ENCODE measurements around the gene SPP2.

The SPP2 gene

DNA sequence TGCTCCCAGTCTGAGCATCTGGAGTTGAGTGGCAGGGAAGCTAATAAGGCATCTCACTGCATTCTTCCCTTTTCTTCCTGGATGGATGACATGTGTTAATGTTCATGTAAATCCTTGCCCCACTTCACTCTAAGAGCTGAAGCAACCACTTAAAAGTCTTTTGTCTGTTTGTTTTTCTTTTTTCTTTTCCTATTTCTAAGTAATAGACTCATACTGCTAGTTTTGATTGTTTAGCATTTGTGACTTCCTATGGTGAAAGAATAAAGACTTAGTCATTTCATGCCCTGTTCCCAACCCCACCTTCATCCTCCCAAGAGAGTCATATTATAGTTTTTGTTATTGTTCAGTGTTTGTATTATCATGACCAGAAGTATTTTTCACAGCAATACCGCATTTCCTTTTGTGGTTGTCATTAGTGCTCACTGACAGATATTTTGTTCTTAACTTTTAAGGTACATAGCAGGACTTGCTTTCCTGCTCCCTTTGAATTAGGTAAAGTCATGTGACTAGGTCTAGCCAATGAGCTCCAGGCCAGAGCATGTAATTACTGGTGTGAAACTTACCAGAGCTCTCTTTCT, 18.1 kb upstream of the SPP2 start:
- no peak for TF ChIP-seq SP1 (IDR thresholded peaks at IDR 0.05)
- TF ChIP-seq FOXA1 (IDR thresholded peaks at IDR 0.05) = no peak
- TF ChIP-seq HDGF (IDR thresholded peaks at IDR 0.05; ENCODE audit: borderline replicate concordance) = no peak
- no peak for TF ChIP-seq ELF4 (IDR thresholded peaks at IDR 0.05)
- TF ChIP-seq BHLHE40 (IDR thresholded peaks at IDR 0.05; ENCODE audit: borderline replicate concordance) = no peak
- TF ChIP-seq ZNF384 (IDR thresholded peaks at IDR 0.05) = no peak
- no peak for TF ChIP-seq FOXM1 (IDR thresholded peaks at IDR 0.05; ENCODE audit: borderline replicate concordance)
- no peak for TF ChIP-seq TARDBP (IDR thresholded peaks at IDR 0.05)
- no peak for TF ChIP-seq NFRKB (IDR thresholded peaks at IDR 0.05)
- TF ChIP-seq LEF1 (IDR thresholded peaks at IDR 0.05; ENCODE audit: borderline replicate concordance) = no peak
- TF ChIP-seq ARNT (IDR thresholded peaks at IDR 0.05) = no peak
- TF ChIP-seq SUZ12 (IDR thresholded peaks at IDR 0.05) = no peak
- TF ChIP-seq L3MBTL2 (conservative IDR thresholded peaks at IDR 0.05) = no peak
- TF ChIP-seq, protein P1, sequence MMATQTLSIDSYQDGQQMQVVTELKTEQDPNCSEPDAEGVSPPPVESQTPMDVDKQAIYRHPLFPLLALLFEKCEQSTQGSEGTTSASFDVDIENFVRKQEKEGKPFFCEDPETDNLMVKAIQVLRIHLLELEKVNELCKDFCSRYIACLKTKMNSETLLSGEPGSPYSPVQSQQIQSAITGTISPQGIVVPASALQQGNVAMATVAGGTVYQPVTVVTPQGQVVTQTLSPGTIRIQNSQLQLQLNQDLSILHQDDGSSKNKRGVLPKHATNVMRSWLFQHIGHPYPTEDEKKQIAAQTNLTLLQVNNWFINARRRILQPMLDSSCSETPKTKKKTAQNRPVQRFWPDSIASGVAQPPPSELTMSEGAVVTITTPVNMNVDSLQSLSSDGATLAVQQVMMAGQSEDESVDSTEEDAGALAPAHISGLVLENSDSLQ (IDR thresholded peaks at IDR 0.05) = no peak
- no peak for DNase-seq (ENCODE audit: extremely low spot score)
- CTCF ChIA-PET = no interaction called here
- POLR2A ChIA-PET = no interaction called here

GRCh38 chr2:234033174-234033573, 17.3 kb upstream of the SPP2 start:
- no peak for DNase-seq (ENCODE audit: extremely low spot score)
- POLR2A ChIA-PET = no interaction called here
- CTCF ChIA-PET = no interaction called here
- TF ChIP-seq NFRKB (IDR thresholded peaks at IDR 0.05) = no peak
- no peak for TF ChIP-seq BHLHE40 (IDR thresholded peaks at IDR 0.05; ENCODE audit: borderline replicate concordance)
- no peak for TF ChIP-seq FOXA1 (IDR thresholded peaks at IDR 0.05)
- TF ChIP-seq CTBP1 (IDR thresholded peaks at IDR 0.05; ENCODE audit: borderline replicate concordance) = no peak
- no peak for TF ChIP-seq SP1 (IDR thresholded peaks at IDR 0.05)
- TF ChIP-seq ARNT (IDR thresholded peaks at IDR 0.05) = no peak
- TF ChIP-seq SUZ12 (IDR thresholded peaks at IDR 0.05) = no peak
- no peak for TF ChIP-seq TARDBP (IDR thresholded peaks at IDR 0.05)
- no peak for TF ChIP-seq L3MBTL2 (conservative IDR thresholded peaks at IDR 0.05)
- TF ChIP-seq LEF1 (IDR thresholded peaks at IDR 0.05; ENCODE audit: borderline replicate concordance) = no peak
- no peak for TF ChIP-seq FOXM1 (IDR thresholded peaks at IDR 0.05; ENCODE audit: borderline replicate concordance)
- no peak for TF ChIP-seq ZNF384 (IDR thresholded peaks at IDR 0.05)
- no peak for TF ChIP-seq HDGF (IDR thresholded peaks at IDR 0.05; ENCODE audit: borderline replicate concordance)
- TF ChIP-seq FOXK2 (IDR thresholded peaks at IDR 0.05) = no peak
- TF ChIP-seq ELF4 (IDR thresholded peaks at IDR 0.05) = no peak
- TF ChIP-seq, protein P1 (IDR thresholded peaks at IDR 0.05) = no peak

GRCh38 chr2:234033885-234034284, 16.6 kb upstream of the SPP2 start:
- TF ChIP-seq SUZ12 (IDR thresholded peaks at IDR 0.05) (no peak), FOXM1 (IDR thresholded peaks at IDR 0.05; ENCODE audit: borderline replicate concordance) (no peak), SP1 (IDR thresholded peaks at IDR 0.05) (no peak), HDGF (IDR thresholded peaks at IDR 0.05; ENCODE audit: borderline replicate concordance) (no peak), ELF4 (IDR thresholded peaks at IDR 0.05) (no peak), FOXK2 (IDR thresholded peaks at IDR 0.05) (no peak), ZNF384 (IDR thresholded peaks at IDR 0.05) (no peak), TARDBP (IDR thresholded peaks at IDR 0.05) (no peak), BHLHE40 (IDR thresholded peaks at IDR 0.05; ENCODE audit: borderline replicate concordance) (no peak), ARNT (IDR thresholded peaks at IDR 0.05) (no peak), CTBP1 (IDR thresholded peaks at IDR 0.05; ENCODE audit: borderline replicate concordance) (no peak), LEF1 (IDR thresholded peaks at IDR 0.05; ENCODE audit: borderline replicate concordance) (no peak), FOXA1 (IDR thresholded peaks at IDR 0.05) (no peak), L3MBTL2 (conservative IDR thresholded peaks at IDR 0.05) (no peak), NFRKB (IDR thresholded peaks at IDR 0.05) (no peak)
- TF ChIP-seq, protein P1 (IDR thresholded peaks at IDR 0.05) = no peak
- no peak for DNase-seq (ENCODE audit: extremely low spot score)
- POLR2A ChIA-PET = no interaction called here
- CTCF ChIA-PET = no interaction called here

DNA sequence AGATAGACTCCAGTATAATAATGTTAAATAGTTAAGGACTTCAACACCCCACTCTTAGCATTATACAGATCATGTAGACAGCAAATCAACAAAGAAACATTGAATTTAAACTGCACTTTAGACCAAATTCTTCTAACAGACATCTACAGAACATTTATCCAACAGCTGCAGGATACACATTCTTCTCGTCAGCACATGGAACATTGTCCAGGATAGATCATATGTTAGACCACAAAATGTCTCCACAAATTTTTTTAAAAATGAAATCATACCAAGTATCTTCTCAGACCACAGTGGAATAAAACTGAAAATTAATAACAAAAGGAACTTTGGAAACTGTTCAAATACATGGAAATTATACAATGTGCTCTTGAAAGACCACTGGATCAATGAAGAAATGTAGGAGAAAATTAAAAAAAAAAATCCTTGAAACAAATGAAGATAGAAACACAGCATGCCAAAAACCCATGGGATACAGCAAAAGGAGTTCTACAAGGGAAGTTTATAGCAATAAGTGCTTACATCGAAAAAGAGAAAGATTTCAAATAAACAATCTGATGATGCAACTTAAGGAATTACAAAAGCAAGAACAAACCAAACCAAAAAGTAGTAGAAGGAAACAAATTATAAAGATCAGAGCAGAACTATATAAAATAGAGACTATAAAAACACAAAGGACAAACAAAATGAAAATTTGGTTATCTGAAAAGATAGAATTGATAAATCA, 12.3 kb upstream of the SPP2 start:
- ChIA-PET CTCF (no interaction called here), POLR2A (no interaction called here)
- TF ChIP-seq ELF4 (IDR thresholded peaks at IDR 0.05) (no peak), BHLHE40 (IDR thresholded peaks at IDR 0.05; ENCODE audit: borderline replicate concordance) (no peak), SP1 (IDR thresholded peaks at IDR 0.05) (no peak), FOXM1 (IDR thresholded peaks at IDR 0.05; ENCODE audit: borderline replicate concordance) (no peak), LEF1 (IDR thresholded peaks at IDR 0.05; ENCODE audit: borderline replicate concordance) (no peak), ZNF384 (IDR thresholded peaks at IDR 0.05) (no peak), CTBP1 (IDR thresholded peaks at IDR 0.05; ENCODE audit: borderline replicate concordance) (no peak), SUZ12 (IDR thresholded peaks at IDR 0.05) (no peak), L3MBTL2 (conservative IDR thresholded peaks at IDR 0.05) (no peak)
- DNase-seq (ENCODE audit: extremely low spot score) = no peak

DNA sequence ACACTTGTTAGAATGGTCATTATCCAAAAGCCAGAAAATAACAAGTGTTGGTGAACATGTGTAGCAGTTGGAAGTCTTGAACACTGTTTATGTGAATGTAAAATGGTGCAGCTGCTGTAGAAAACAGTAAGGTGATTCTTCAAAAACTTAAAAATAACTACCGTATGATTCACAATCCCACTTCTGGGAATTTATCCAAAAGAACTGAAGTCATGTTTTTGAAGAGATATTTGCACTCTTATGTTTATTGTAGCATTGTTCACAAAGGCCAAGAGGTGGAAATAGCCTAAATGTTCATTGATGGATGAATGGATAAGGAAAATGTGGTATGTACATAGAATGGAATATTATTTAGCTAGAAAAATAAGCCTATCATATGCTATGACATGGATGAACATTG, 6.3 kb upstream of the SPP2 start:
- ChIA-PET CTCF (no interaction called here), POLR2A (no interaction called here)
- no peak for TF ChIP-seq HDGF (IDR thresholded peaks at IDR 0.05; ENCODE audit: borderline replicate concordance)
- no peak for TF ChIP-seq L3MBTL2 (conservative IDR thresholded peaks at IDR 0.05)
- no peak for TF ChIP-seq BHLHE40 (IDR thresholded peaks at IDR 0.05; ENCODE audit: borderline replicate concordance)
- TF ChIP-seq ZNF384 (IDR thresholded peaks at IDR 0.05) = no peak
- TF ChIP-seq ELF4 (IDR thresholded peaks at IDR 0.05) = no peak
- no peak for TF ChIP-seq TARDBP (IDR thresholded peaks at IDR 0.05)
- no peak for TF ChIP-seq FOXA1 (IDR thresholded peaks at IDR 0.05)
- DNase-seq (ENCODE audit: extremely low spot score) = no peak

GRCh38 chr2:234046521-234046920, 4.0 kb upstream of the SPP2 start:
- TF ChIP-seq NFRKB (IDR thresholded peaks at IDR 0.05) (no peak), CTBP1 (IDR thresholded peaks at IDR 0.05; ENCODE audit: borderline replicate concordance) (no peak), SP1 (IDR thresholded peaks at IDR 0.05) (no peak), FOXA1 (IDR thresholded peaks at IDR 0.05) (no peak), FOXM1 (IDR thresholded peaks at IDR 0.05; ENCODE audit: borderline replicate concordance) (no peak), ZNF384 (IDR thresholded peaks at IDR 0.05) (no peak), ARNT (IDR thresholded peaks at IDR 0.05) (no peak), LEF1 (IDR thresholded peaks at IDR 0.05; ENCODE audit: borderline replicate concordance) (no peak), HDGF (IDR thresholded peaks at IDR 0.05; ENCODE audit: borderline replicate concordance) (no peak), ELF4 (IDR thresholded peaks at IDR 0.05) (no peak), SUZ12 (IDR thresholded peaks at IDR 0.05) (no peak), BHLHE40 (IDR thresholded peaks at IDR 0.05; ENCODE audit: borderline replicate concordance) (no peak), TARDBP (IDR thresholded peaks at IDR 0.05) (no peak), FOXK2 (IDR thresholded peaks at IDR 0.05) (no peak), L3MBTL2 (conservative IDR thresholded peaks at IDR 0.05) (no peak)
- TF ChIP-seq, protein P1 (IDR thresholded peaks at IDR 0.05) = no peak
- DNase-seq (ENCODE audit: extremely low spot score) = no peak
- POLR2A ChIA-PET = no interaction called here
- CTCF ChIA-PET = no interaction called here

All from HEK293T (cell line).